Ectodermal cell (in vitro differentiated cells): Measurements from ENCODE around the gene NUP37. TPM values are rescaled to one million over a fixed set of nuclear protein-coding genes. Genes with fewer than 3 reads are reported as not detected.
"Not testable (repeated sequence)": the region's sequence is repeated elsewhere in the genome, so short reads cannot be mapped to it uniquely, and the experiment has no call there.

Source experiments
- H3K27ac ChIP-seq: 2 replicates; pipeline ENCODE4 v1.7.0; 2013; ENCODE audit warnings: mild to moderate bottlenecking, low read depth, low read length; ENCODE audit not compliant: insufficient read depth, poor library complexity, severe bottlenecking
- H3K27me3 ChIP-seq: 2 replicates; pipeline ENCODE4 v1.7.0; 2013; ENCODE audit warnings: mild to moderate bottlenecking, low read length; ENCODE audit not compliant: insufficient read depth, control insufficient read depth, poor library complexity, severe bottlenecking
- H3K36me3 ChIP-seq: one replicate; pipeline ENCODE4 v1.7.0; 2013; ENCODE audit warnings: low read length; ENCODE audit not compliant: control insufficient read depth, insufficient read depth
- H3K4me1 ChIP-seq: one replicate; pipeline ENCODE4 v1.7.0; 2013; ENCODE audit warnings: low read length; ENCODE audit not compliant: control insufficient read depth, insufficient read depth
- H3K4me3 ChIP-seq: 2 replicates; pipeline ENCODE4 v1.7.0; 2013; ENCODE audit warnings: low read depth, low read length, control low read depth; ENCODE audit not compliant: insufficient read depth
- H3K9me3 ChIP-seq: 2 replicates; pipeline ENCODE4 v1.7.0; 2013; ENCODE audit warnings: mild to moderate bottlenecking, low read length, moderate library complexity; ENCODE audit not compliant: control insufficient read depth
- WGBS, 2 experiments: methylation state at CpG; one replicate each; pipeline ENCODE4 v1.1.7; 2013; ENCODE audit warnings: missing lambda C conversion rate in 2 of 2; 5-methylcytosine and 5-hydroxymethylcytosine counted together
- polyA plus RNA-seq, 4 experiments: library from polyadenylated mRNA; stranded (reverse); fragments of 50-300 nt; gene quantifications; one replicate each; pipeline ENCODE4 v1.2.3, GENCODE V29; 2013

The NUP37 gene
- polyA plus RNA-seq (2013, experiment 1 of 4) = 52.5 TPM
- 52.9 TPM for polyA plus RNA-seq (2013, experiment 2 of 4)
- 53.9 TPM for polyA plus RNA-seq (2013, experiment 3 of 4)
- polyA plus RNA-seq (2013, experiment 4 of 4) = 53.6 TPM

- peak within 1 kb of the TSS; percentile 31 for H3K27ac ChIP-seq
- 0 to 1% methylated on average over 62 of the region's 62 CpGs for WGBS, 2 experiments
- H3K9me3 ChIP-seq = no peaks in the 10 kb centered on the region
- no peaks in the 10 kb centered on the region for H3K27me3 ChIP-seq
- no peaks in the 10 kb centered on the region for H3K4me1 ChIP-seq
- peak within 1 kb of the TSS; percentile 87 for H3K4me3 ChIP-seq
- H3K36me3 ChIP-seq = no peaks in the 10 kb centered on the region
Observed at GRCh38 chr12:102119674-102120563, at the start of gene NUP37, which contains the start of gene PARPBP. TSS of gene NUP37 (minus strand) at chr12:102120114. CDS start at chr12:102118518, 1,596 bp downstream. TSS of gene PARPBP (plus strand) at chr12:102120183. CDS start at chr12:102123889, 3,706 bp downstream.

DNA sequence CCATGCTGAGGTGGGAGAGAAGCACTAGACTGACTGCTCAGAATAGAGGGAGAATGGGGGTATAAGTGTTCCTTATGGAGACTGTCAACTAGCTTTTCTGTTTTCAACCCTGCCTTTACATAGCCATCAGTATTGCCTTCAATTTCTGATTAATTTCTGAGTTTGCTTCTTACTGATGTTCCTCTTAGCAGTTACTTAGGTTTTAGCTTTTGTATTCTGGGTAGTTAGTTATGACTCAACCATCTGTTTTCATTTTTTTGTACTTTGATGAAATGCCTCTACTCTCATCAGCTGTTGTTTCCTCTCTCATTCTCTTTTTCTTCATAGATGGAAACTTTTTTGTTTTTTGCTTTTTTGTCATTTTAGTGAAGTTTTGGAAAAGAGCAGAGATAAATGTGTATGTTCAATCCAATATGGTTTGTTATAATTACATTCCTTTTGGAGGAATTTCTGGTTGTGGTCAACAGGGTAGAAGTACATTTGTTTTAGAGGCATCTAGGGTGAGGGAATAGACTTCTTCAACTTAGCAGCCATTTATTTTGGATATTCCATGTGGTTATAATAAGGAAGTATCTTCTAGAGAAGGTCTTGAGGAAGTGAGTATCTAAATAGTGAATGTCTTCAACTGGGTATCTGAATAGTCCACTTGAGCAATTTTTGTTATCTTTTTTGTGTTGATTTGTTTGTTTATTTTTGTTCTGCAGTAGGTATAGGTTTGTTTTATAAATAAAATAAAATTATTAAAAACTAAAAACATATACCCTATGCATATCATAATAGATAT is 48.1 kb upstream of the NUP37 start:
- H3K4me1 ChIP-seq = no peaks in the 10 kb centered on the region
- no peak overlapping the region for H3K27ac ChIP-seq
- no peaks in the 10 kb centered on the region for H3K27me3 ChIP-seq
- H3K36me3 ChIP-seq = no peaks in the 10 kb centered on the region
- no peaks in the 10 kb centered on the region for H3K9me3 ChIP-seq
- no peak overlapping the region for H3K4me3 ChIP-seq

GRCh38 chr12:102163383-102163782 is 43.5 kb upstream of the NUP37 start:
- Histone ChIP-seq H3K4me3 (no peak overlapping the region), H3K27me3 (no peaks in the 10 kb centered on the region), H3K36me3 (no peaks in the 10 kb centered on the region), H3K27ac (no peak overlapping the region), H3K9me3 (no peaks in the 10 kb centered on the region), H3K4me1 (no peaks in the 10 kb centered on the region)
- 80 to 100% methylated on average over 1 of the region's 1 CpG for WGBS, 2 experiments

- H3K27ac ChIP-seq, H3K9me3 ChIP-seq, H3K27me3 ChIP-seq, H3K36me3 ChIP-seq, H3K4me3 ChIP-seq, H3K4me1 ChIP-seq: not testable (repeated sequence)
- WGBS, 2 experiments = 94 to 97% methylated on average over 3 of the region's 3 CpGs
Observed at GRCh38 chr12:102155206-102155605, 35.3 kb upstream of the NUP37 start.

DNA sequence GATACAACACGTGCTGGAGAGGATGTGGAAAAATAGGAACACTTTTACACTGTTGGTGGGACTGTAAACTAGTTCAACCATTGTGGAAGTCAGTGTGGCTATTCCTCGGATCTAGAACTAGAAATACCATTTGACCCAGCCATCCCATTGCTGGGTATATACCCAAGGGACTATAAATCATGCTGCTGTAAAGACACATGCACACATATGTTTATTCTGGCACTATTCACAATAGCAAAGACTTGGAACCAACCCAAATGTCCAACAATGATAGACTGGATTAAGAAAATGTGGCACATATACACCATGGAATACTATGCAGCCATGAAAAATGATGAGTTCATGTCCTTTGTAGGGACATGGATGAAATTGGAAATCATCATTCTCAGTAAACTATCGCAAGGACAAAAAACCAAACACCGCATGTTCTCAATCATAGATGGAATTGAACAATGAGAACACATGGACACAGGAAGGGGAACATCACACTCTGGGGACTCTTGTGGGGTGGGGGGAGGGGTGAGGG is 27.2 kb upstream of the NUP37 start:
- H3K36me3 ChIP-seq, H3K4me3 ChIP-seq, H3K4me1 ChIP-seq, H3K27me3 ChIP-seq, H3K27ac ChIP-seq, H3K9me3 ChIP-seq: not testable (repeated sequence)
- 96 to 98% methylated on average over 4 of the region's 4 CpGs for WGBS, 2 experiments

- no peaks in the 10 kb centered on the region for H3K4me1 ChIP-seq
- no peak overlapping the region for H3K4me3 ChIP-seq
- H3K9me3 ChIP-seq = no peaks in the 10 kb centered on the region
- H3K27me3 ChIP-seq = no peaks in the 10 kb centered on the region
- H3K27ac ChIP-seq = no peak overlapping the region
- WGBS, 2 experiments = 88% methylated on average over 1 of the region's 1 CpG; no CpG with 5 or more reads in 1 of the 2 experiments
- no peaks in the 10 kb centered on the region for H3K36me3 ChIP-seq
Observed at GRCh38 chr12:102144221-102144620, 24.3 kb upstream of the NUP37 start.

GRCh38 chr12:102142866-102143373 is 23.0 kb upstream of the NUP37 start:
- 88 to 94% methylated on average over 11 of the region's 11 CpGs for WGBS, 2 experiments
- H3K27ac ChIP-seq, H3K4me3 ChIP-seq, H3K27me3 ChIP-seq, H3K36me3 ChIP-seq, H3K4me1 ChIP-seq, H3K9me3 ChIP-seq: not testable (repeated sequence)

DNA sequence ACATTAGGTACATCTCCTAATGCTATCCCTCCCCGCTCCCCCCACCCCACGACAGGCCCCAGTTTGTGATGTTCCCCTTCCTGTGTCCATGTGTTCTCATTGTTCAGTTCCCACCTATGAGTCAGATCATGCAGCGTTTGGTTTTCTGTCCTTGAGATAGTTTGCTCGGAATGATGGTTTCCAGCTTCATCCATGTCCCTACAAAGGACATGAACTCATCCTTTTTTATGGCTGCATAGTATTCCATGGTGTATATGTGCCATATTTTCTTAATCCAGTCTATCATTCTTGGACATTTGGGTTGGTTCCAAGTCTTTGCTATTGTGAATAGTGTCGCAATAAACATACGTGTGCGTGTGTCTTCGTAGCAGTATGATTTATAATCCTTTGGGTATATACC is 17.7 kb upstream of the NUP37 start:
- H3K36me3 ChIP-seq, H3K27me3 ChIP-seq, H3K4me3 ChIP-seq, H3K4me1 ChIP-seq, H3K9me3 ChIP-seq, H3K27ac ChIP-seq: not testable (repeated sequence)
- WGBS, 2 experiments = 93 to 99% methylated on average over 4 to 8 of the region's 8 CpGs

- not testable (repeated sequence) for H3K36me3 ChIP-seq, H3K9me3 ChIP-seq, H3K4me3 ChIP-seq, H3K27ac ChIP-seq, H3K4me1 ChIP-seq, H3K27me3 ChIP-seq
- 86% methylated on average over 2 of the region's 2 CpGs; no CpG with 5 or more reads in 1 of the 2 experiments for WGBS, 2 experiments
Observed at GRCh38 chr12:102131442-102131841, 11.5 kb upstream of the NUP37 start.

DNA sequence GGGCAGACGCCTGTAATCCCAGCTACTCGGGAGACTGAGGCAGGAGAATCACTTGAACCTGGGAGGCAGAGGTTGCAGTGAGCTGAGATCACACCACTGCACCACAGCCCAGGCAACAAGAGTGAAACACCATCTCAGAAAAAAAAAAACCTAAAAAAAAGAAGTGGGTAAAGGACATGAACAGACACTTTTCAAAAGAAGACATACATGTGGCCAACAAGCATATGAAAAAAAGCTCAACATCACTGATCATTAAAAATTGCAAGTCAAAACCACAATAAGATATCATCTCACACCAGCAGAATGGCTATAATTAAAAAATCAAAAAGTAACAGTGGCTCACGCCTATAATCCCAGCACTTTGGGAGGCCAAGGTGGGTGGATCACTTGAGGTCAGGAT is 10.8 kb upstream of the NUP37 start:
- H3K4me1 ChIP-seq, H3K27ac ChIP-seq, H3K9me3 ChIP-seq, H3K36me3 ChIP-seq, H3K4me3 ChIP-seq, H3K27me3 ChIP-seq: not testable (repeated sequence)
- 71 to 84% methylated on average over 3 of the region's 3 CpGs for WGBS, 2 experiments
